DND-41 (cell line): ENCODE data around the gene VIM.
"Not testable (repeated sequence)": the region's sequence is repeated elsewhere in the genome, so short reads cannot be mapped to it uniquely, and the experiment has no call there.

ENCODE experiments used
- ATAC-seq: fragments of 200-7000 bp; cut with Tn5 transposase; 3 replicates; pipeline ENCODE4 v1.9.1; 2021; ENCODE audit warnings: low read depth; ENCODE audit not compliant: insufficient read depth
- DNase-seq: peaks from one replicate; pipeline ENCODE4 v3.0.0-alpha.2; 2020
- H2AFZ ChIP-seq: 2 replicates; pipeline ENCODE4 v1.6.0; 2012; ENCODE audit warnings: low read depth, low read length
- H3K27ac ChIP-seq: 2 replicates; pipeline ENCODE4 v1.5.1; 2012; ENCODE audit warnings: low read length, inconsistent platforms
- H3K27me3 ChIP-seq: fragments of 200-600 bp; sonication (generic); 2 replicates; pipeline ENCODE4 v1.6.0; 2012; ENCODE audit warnings: low read length, mild to moderate bottlenecking, inconsistent platforms; ENCODE audit not compliant: insufficient read depth, poor library complexity
- H3K36me3 ChIP-seq: 2 replicates; pipeline ENCODE4 v1.5.1; 2012; ENCODE audit warnings: low read length, inconsistent platforms; ENCODE audit not compliant: insufficient read depth
- H3K4me1 ChIP-seq: 2 replicates; pipeline ENCODE4 v1.5.1; 2012; ENCODE audit warnings: mild to moderate bottlenecking, low read length; ENCODE audit not compliant: insufficient read depth
- H3K4me2 ChIP-seq: 2 replicates; pipeline ENCODE4 v1.6.0; 2012; ENCODE audit warnings: mild to moderate bottlenecking, moderate library complexity, low read length, inconsistent platforms; ENCODE audit not compliant: insufficient read depth
- H3K4me3 ChIP-seq, 2 experiments: fragments of 200-600 bp in 1 of 2; shearing (Covaris generic) in 1 of 2; 2 replicates each; pipeline ENCODE4 v1.5.1; 2012 to 2016; ENCODE audit warnings: inconsistent platforms in 2 of 2, low read length in 2 of 2, mild to moderate bottlenecking in 2 of 2, low read depth in 1 of 2, moderate library complexity in 1 of 2
- H3K79me2 ChIP-seq: 2 replicates; pipeline ENCODE4 v1.6.0; 2012; ENCODE audit warnings: low read length, inconsistent platforms; ENCODE audit not compliant: insufficient read depth
- H3K9ac ChIP-seq: 2 replicates; pipeline ENCODE4 v1.6.0; 2012; ENCODE audit warnings: low read depth, mild to moderate bottlenecking, inconsistent platforms, low read length, moderate library complexity
- H3K9me3 ChIP-seq: 2 replicates; pipeline ENCODE4 v1.5.1; 2012; ENCODE audit warnings: low read length, moderate library complexity, mild to moderate bottlenecking, inconsistent platforms; ENCODE audit not compliant: insufficient read depth, severe bottlenecking
- H4K20me1 ChIP-seq: 2 replicates; pipeline ENCODE4 v1.6.0; 2012; ENCODE audit warnings: low read length; ENCODE audit not compliant: insufficient read depth
- EZH2 ChIP-seq: IDR thresholded peaks from 3 replicates; pipeline ENCODE4 v1.6.1; 2012; ENCODE audit warnings: borderline replicate concordance, low read depth, mild to moderate bottlenecking, moderate library complexity, low read length, inconsistent platforms; ENCODE audit not compliant: severe bottlenecking
- TF ChIP-seq, protein P1 (sequence below): IDR thresholded peaks from 2 replicates; pipeline ENCODE4 v1.5.1; 2012; ENCODE audit warnings: borderline replicate concordance, low read length, moderate library complexity, mild to moderate bottlenecking; ENCODE audit not compliant: poor library complexity, severe bottlenecking; ENCODE audit errors: extremely low read depth

The VIM gene

DNA sequence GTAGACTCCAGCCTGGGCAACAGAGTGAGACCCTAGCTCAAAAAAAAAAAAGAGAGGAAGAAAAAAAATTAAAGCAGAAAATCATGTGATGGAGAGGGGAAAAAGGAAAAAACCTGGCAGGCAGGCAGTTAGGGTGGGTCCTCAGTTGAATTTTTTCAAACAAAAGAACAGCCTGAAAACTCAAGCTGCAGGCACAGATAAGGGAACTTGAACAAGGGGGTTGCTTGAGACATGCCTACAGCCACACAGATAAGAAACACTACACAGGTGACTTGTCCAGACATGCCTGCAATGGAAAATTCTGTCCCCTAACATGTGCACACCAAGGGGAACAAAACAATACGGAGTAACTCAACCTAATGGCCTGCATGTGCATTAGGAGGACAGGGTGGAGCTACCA lies 19.2 kb downstream of the VIM start:
- no peak overlapping the region for H3K4me2 ChIP-seq
- no peak overlapping the region for H3K9ac ChIP-seq
- H3K27ac ChIP-seq: no peak overlapping the region
- H3K27me3 ChIP-seq: no peaks in the 10 kb centered on the region
- no peaks in the 10 kb centered on the region for H3K36me3 ChIP-seq
- TF ChIP-seq, protein P1, sequence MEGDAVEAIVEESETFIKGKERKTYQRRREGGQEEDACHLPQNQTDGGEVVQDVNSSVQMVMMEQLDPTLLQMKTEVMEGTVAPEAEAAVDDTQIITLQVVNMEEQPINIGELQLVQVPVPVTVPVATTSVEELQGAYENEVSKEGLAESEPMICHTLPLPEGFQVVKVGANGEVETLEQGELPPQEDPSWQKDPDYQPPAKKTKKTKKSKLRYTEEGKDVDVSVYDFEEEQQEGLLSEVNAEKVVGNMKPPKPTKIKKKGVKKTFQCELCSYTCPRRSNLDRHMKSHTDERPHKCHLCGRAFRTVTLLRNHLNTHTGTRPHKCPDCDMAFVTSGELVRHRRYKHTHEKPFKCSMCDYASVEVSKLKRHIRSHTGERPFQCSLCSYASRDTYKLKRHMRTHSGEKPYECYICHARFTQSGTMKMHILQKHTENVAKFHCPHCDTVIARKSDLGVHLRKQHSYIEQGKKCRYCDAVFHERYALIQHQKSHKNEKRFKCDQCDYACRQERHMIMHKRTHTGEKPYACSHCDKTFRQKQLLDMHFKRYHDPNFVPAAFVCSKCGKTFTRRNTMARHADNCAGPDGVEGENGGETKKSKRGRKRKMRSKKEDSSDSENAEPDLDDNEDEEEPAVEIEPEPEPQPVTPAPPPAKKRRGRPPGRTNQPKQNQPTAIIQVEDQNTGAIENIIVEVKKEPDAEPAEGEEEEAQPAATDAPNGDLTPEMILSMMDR: no peak
- no peak for TF ChIP-seq EZH2
- H3K4me1 ChIP-seq: no peaks in the 10 kb centered on the region
- H3K4me3 ChIP-seq: no peak overlapping the region
- H3K9me3 ChIP-seq: no peaks in the 10 kb centered on the region
- DNase-seq (no peak), ATAC-seq (no peak)
- H4K20me1 ChIP-seq: no peaks in the 10 kb centered on the region
- no peaks in the 10 kb centered on the region for H3K79me2 ChIP-seq
- H2AFZ ChIP-seq: no peak overlapping the region

DNA sequence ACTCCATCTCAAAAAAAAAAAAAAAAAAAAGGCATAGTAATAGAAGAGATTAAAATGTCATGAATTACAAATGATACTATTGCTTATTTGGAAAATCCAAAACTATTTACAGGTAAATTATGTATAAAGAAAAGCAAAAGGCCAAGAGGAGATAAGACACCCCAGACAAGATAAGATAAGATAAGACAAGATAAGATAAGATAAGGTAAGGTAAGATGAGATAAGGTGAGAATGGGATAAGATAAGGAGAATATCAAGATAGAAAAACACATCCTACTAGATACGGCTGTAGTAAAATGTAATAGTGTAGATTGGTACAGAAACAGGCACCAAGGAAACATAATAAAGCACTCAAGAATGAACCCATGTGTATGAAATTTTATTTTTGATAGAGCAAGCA lies 20.9 kb downstream of the VIM start:
- TF ChIP-seq, protein P1: no peak
- no peak for TF ChIP-seq EZH2
- H4K20me1 ChIP-seq: no peaks in the 10 kb centered on the region
- H3K36me3 ChIP-seq: no peaks in the 10 kb centered on the region
- H3K27ac ChIP-seq: no peak overlapping the region
- no peak overlapping the region for H3K4me2 ChIP-seq
- DNase-seq: no peak
- H3K4me3 ChIP-seq: no peak overlapping the region
- no peaks in the 10 kb centered on the region for H3K79me2 ChIP-seq
- no peaks in the 10 kb centered on the region for H3K4me1 ChIP-seq
- ATAC-seq: no peak
- H3K9me3 ChIP-seq: no peaks in the 10 kb centered on the region
- H3K27me3 ChIP-seq: no peaks in the 10 kb centered on the region
- H2AFZ ChIP-seq: no peak overlapping the region
- no peak overlapping the region for H3K9ac ChIP-seq

DNA sequence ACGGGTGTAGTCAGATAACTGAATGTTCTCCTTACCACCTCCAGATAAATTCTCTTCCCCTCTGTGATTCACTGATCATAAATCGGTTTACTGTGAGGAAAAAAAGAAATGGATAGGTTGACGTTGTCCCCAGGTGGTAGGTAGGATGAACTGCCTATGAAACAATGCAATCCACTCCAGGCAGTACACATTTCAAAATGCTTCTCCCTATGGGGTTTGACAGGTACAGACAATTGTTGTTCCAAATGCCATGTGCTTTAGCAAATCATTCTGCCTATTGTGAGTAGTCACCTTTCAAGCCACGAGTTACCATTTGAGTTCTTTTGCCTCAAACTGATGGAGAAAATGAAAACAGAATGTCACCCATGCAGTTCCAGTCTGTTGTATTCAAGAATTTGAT lies 21.8 kb downstream of the VIM start:
- no peaks in the 10 kb centered on the region for H3K36me3 ChIP-seq
- H3K9me3 ChIP-seq: no peaks in the 10 kb centered on the region
- no peak overlapping the region for H2AFZ ChIP-seq
- ATAC-seq (peak; percentile 44; the same call in 1 of the 3 replicates), DNase-seq (no peak)
- H3K79me2 ChIP-seq: no peaks in the 10 kb centered on the region
- no peak overlapping the region for H3K27ac ChIP-seq
- H3K4me2 ChIP-seq: no peak overlapping the region
- no peaks in the 10 kb centered on the region for H4K20me1 ChIP-seq
- no peaks in the 10 kb centered on the region for H3K27me3 ChIP-seq
- no peak overlapping the region for H3K9ac ChIP-seq
- no peak for TF ChIP-seq EZH2
- TF ChIP-seq, protein P1: peak; percentile 57
- H3K4me1 ChIP-seq: no peaks in the 10 kb centered on the region
- no peak overlapping the region for H3K4me3 ChIP-seq

DNA sequence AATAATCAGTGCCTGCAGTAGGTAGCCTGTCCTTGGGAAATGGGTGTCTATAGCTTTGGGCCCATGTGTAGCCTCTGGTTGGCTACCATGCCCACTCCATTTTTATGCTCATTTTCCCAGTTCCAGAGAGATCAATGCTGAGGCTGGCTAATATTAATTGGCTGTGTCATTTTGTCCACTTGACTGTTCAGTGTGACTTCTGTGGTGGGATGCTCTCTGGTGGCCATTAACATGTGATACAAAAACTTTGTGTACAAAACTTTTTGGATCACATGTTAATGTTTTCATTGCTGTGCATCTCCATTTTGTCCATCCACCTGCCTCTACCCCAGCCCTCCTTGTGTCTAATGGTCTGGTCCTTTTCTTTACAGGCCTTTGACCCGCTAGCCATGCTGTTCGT lies 22.7 kb downstream of the VIM start:
- Histone ChIP-seq H3K36me3 (no peaks in the 10 kb centered on the region), H3K27me3 (no peaks in the 10 kb centered on the region), H3K79me2 (no peaks in the 10 kb centered on the region), H2AFZ (no peak overlapping the region), H3K4me3 (no peak overlapping the region), H3K4me2 (no peak overlapping the region), H3K27ac (no peak overlapping the region), H3K9ac (no peak overlapping the region), H3K9me3 (no peaks in the 10 kb centered on the region), H3K4me1 (no peaks in the 10 kb centered on the region), H4K20me1 (no peaks in the 10 kb centered on the region)
- TF ChIP-seq, protein P1: peak; percentile 27
- no peak for TF ChIP-seq EZH2
- ATAC-seq (no peak), DNase-seq (no peak)

DNA sequence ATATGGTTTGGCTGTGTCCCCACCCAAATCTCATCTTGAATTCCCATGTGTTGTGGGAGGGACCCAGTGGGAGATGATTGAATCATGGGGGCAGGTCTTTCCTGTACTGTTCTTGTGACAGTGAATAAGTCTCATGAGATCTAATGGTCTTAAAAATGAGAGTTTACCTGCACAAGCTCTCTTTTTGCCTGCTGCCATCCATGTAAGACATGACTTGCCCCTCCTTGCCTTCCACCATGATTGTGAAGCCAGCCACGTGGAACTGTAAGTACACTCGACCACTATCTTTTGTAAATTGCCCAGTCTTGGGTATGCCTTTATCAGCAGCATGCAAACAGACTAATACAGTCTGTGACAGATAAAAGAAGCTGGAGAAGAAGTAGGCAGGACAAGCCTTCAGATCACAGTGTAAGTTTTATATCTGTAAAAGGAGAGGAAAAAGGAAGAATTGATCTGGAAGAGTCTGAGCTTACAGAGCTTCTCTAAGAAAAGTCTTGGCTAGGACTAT lies 26.6 kb downstream of the VIM start:
- not testable (repeated sequence) for DNase-seq, ATAC-seq, H3K27ac ChIP-seq, H3K27me3 ChIP-seq, H3K4me2 ChIP-seq, H4K20me1 ChIP-seq, H3K36me3 ChIP-seq, H2AFZ ChIP-seq, H3K79me2 ChIP-seq, H3K9ac ChIP-seq, H3K4me3 ChIP-seq, H3K4me1 ChIP-seq, H3K9me3 ChIP-seq
